Endothelial cell (in vitro differentiated cells): Measurements from ENCODE around the gene LGALS7. TPM values are rescaled to one million over a fixed set of nuclear protein-coding genes. Genes with fewer than 3 reads are reported as not detected.
"Not testable (repeated sequence)": the region's sequence is repeated elsewhere in the genome, so short reads cannot be mapped to it uniquely, and the experiment has no call there.

Experiments
- DNase-seq: peaks from one replicate; pipeline ENCODE4 v3.0.0; 2021; ENCODE audit warnings: low spot score
- H3K27ac Mint-ChIP-seq: one replicate; pipeline ENCODE4 v1.8.0; 2021; ENCODE audit warnings: mixed read lengths, inconsistent platforms; ENCODE audit not compliant: unreplicated experiment
- H3K27me3 Mint-ChIP-seq: one replicate; pipeline ENCODE4 v1.8.0; 2021; ENCODE audit warnings: mild to moderate bottlenecking, moderate library complexity, mixed read lengths, inconsistent platforms; ENCODE audit not compliant: unreplicated experiment
- H3K36me3 Mint-ChIP-seq: one replicate; pipeline ENCODE4 v1.8.0; 2021; ENCODE audit warnings: mild to moderate bottlenecking, low read depth, mixed read lengths, inconsistent platforms; ENCODE audit not compliant: unreplicated experiment
- H3K4me1 Mint-ChIP-seq: one replicate; pipeline ENCODE4 v1.8.0; 2021; ENCODE audit warnings: mild to moderate bottlenecking, mixed read lengths, inconsistent platforms; ENCODE audit not compliant: unreplicated experiment
- H3K4me3 Mint-ChIP-seq: one replicate; pipeline ENCODE4 v1.8.0; 2021; ENCODE audit warnings: mild to moderate bottlenecking, mixed read lengths, inconsistent platforms; ENCODE audit not compliant: unreplicated experiment
- H3K9me3 Mint-ChIP-seq: one replicate; pipeline ENCODE4 v1.8.0; 2021; ENCODE audit warnings: mixed read lengths, inconsistent platforms; ENCODE audit not compliant: unreplicated experiment
- CTCF ChIP-seq: fragments of 200-600 bp; sonication (generic); IDR thresholded peaks from one replicate; pipeline ENCODE4 v1.5.0; 2021; ENCODE audit warnings: antibody characterized with exemption; ENCODE audit not compliant: unreplicated experiment
- total RNA-seq: library from RNA; stranded (reverse); fragmentation: NEBNext Ultra II Directional; extraction: Animal tissue kit (Norgen Biotek cat#: 25700); gene quantifications from one replicate; pipeline ENCODE4 v1.2.1, GENCODE V29; 2021; ENCODE audit not compliant: unreplicated experiment

Gene LGALS7
- total RNA-seq, 1 donor from 2014 or later = 3.6 TPM

GRCh38 chr19:38803543-38803942 is 30.2 kb upstream of the LGALS7 start:
- H3K4me3 Mint-ChIP-seq = no peak overlapping the region
- no peaks in the 10 kb centered on the region for H3K27me3 Mint-ChIP-seq
- TF ChIP-seq CTCF = no peak
- H3K27ac Mint-ChIP-seq = no peak overlapping the region
- no peak for DNase-seq
- H3K36me3 Mint-ChIP-seq = peaks cover 9% of the 10 kb centered on the region
- peaks cover 11% of the 10 kb centered on the region for H3K4me1 Mint-ChIP-seq
- H3K9me3 Mint-ChIP-seq = no peaks in the 10 kb centered on the region

- H3K4me1 Mint-ChIP-seq = peaks cover 6% of the 10 kb centered on the region
- no peak for DNase-seq
- H3K36me3 Mint-ChIP-seq = peaks cover 9% of the 10 kb centered on the region
- H3K27ac Mint-ChIP-seq = no peak overlapping the region
- no peak for TF ChIP-seq CTCF
- H3K4me3 Mint-ChIP-seq = no peak overlapping the region
- H3K27me3 Mint-ChIP-seq = no peaks in the 10 kb centered on the region
- no peaks in the 10 kb centered on the region for H3K9me3 Mint-ChIP-seq
Observed at GRCh38 chr19:38801359-38802095, 28.2 kb upstream of the LGALS7 start.

GRCh38 chr19:38800577-38801347 is 27.4 kb upstream of the LGALS7 start:
- Mint-ChIP-seq H3K4me3 (no peak overlapping the region), H3K27me3 (no peaks in the 10 kb centered on the region), H3K36me3 (peaks cover 9% of the 10 kb centered on the region), H3K9me3 (no peaks in the 10 kb centered on the region), H3K27ac (no peak overlapping the region), H3K4me1 (peaks cover 6% of the 10 kb centered on the region)
- no peak for DNase-seq
- no peak for TF ChIP-seq CTCF

- no peak for TF ChIP-seq CTCF
- H3K4me3 Mint-ChIP-seq = no peak overlapping the region
- no peaks in the 10 kb centered on the region for H3K4me1 Mint-ChIP-seq
- H3K27ac Mint-ChIP-seq = no peak overlapping the region
- DNase-seq = no peak
- H3K27me3 Mint-ChIP-seq = no peaks in the 10 kb centered on the region
- peaks cover 4% of the 10 kb centered on the region for H3K36me3 Mint-ChIP-seq
- no peaks in the 10 kb centered on the region for H3K9me3 Mint-ChIP-seq
Observed at GRCh38 chr19:38799104-38799503, 25.8 kb upstream of the LGALS7 start.

- not testable (repeated sequence) for H3K9me3 Mint-ChIP-seq, H3K27me3 Mint-ChIP-seq, H3K36me3 Mint-ChIP-seq, H3K4me1 Mint-ChIP-seq, DNase-seq, H3K27ac Mint-ChIP-seq, H3K4me3 Mint-ChIP-seq
Observed at GRCh38 chr19:38797781-38798180, 24.5 kb upstream of the LGALS7 start.
